Stimulated activated naive CD4-positive, alpha-beta T cell treated with Interleukin-2 at 50 U/mL for 16 hours (primary cell): ENCODE results near the gene SERPINA4.
"Not testable (repeated sequence)": the region's sequence is repeated elsewhere in the genome, so short reads cannot be mapped to it uniquely, and the experiment has no call there.

Experiments
- DNase-seq: peaks from one replicate; lab custom pipeline; 2025; lab: John Stamatoyannopoulos, UW

Gene SERPINA4

GRCh38 chr14:94569381-94570001, 8.2 kb downstream of the SERPINA4 start:
- no peak for DNase-seq

- no peak for DNase-seq
Measured at GRCh38 chr14:94570002-94570400, 8.8 kb downstream of the SERPINA4 start.

GRCh38 chr14:94570440-94570839, 9.2 kb downstream of the SERPINA4 start:
- DNase-seq = no peak

GRCh38 chr14:94571395-94571794, 10.2 kb downstream of the SERPINA4 start:
- DNase-seq = no peak

- DNase-seq = no peak
Measured at GRCh38 chr14:94571950-94572349, 10.7 kb downstream of the SERPINA4 start.

GRCh38 chr14:94572637-94573303, 11.5 kb downstream of the SERPINA4 start:
- no peak for DNase-seq

- no peak for DNase-seq
Measured at GRCh38 chr14:94573475-94574277, 12.4 kb downstream of the SERPINA4 start.

GRCh38 chr14:94574336-94574735, 13.1 kb downstream of the SERPINA4 start:
- DNase-seq = no peak

GRCh38 chr14:94575730-94576585, 14.7 kb downstream of the SERPINA4 start:
- DNase-seq = no peak

- not testable (repeated sequence) for DNase-seq
Measured at GRCh38 chr14:94577472-94577871, 16.2 kb downstream of the SERPINA4 start.

- no peak for DNase-seq
Measured at GRCh38 chr14:94578712-94579111, 17.5 kb downstream of the SERPINA4 start.

- DNase-seq = no peak
Measured at GRCh38 chr14:94581127-94581999, 20.1 kb downstream of the SERPINA4 start, which contains the start of gene SERPINA5. SERPINA5 (plus strand) TSS chr14:94581426; CDS start chr14:94587363, 5,937 bp downstream.

GRCh38 chr14:94582199-94582750, 21.0 kb downstream of the SERPINA4 start:
- DNase-seq = no peak

GRCh38 chr14:94582851-94583250, 21.6 kb downstream of the SERPINA4 start:
- no peak for DNase-seq

- DNase-seq = no peak
Measured at GRCh38 chr14:94583557-94583956, 22.3 kb downstream of the SERPINA4 start.

- no peak for DNase-seq
Measured at GRCh38 chr14:94584591-94585280, 23.5 kb downstream of the SERPINA4 start.

- no peak for DNase-seq
Measured at GRCh38 chr14:94586635-94587034, 25.4 kb downstream of the SERPINA4 start.

- no peak for DNase-seq
Measured at GRCh38 chr14:94588311-94588710, 27.1 kb downstream of the SERPINA4 start.

GRCh38 chr14:94591073-94591472, 29.8 kb downstream of the SERPINA4 start:
- DNase-seq = no peak

- DNase-seq = no peak
Measured at GRCh38 chr14:94591871-94592270, 30.6 kb downstream of the SERPINA4 start.
